K562 (cell line): ENCODE measurements around the gene CNTF. TPM values are rescaled to one million over a fixed set of nuclear protein-coding genes. Genes with fewer than 3 reads are reported as not detected.

Source experiments
- ATAC-seq: fragments of 200-7000 bp; cut with Tn5 transposase; 3 replicates; pipeline ENCODE4 v1.9.1; 2020; ENCODE audit warnings: moderate library complexity
- BruUV-seq: library from RNA; stranded (reverse); fragments of 400-500 nt; replicated peaks from 2 replicates; lab custom pipeline; 2021; lab: Mats Ljungman, UMichigan
- CTCF ChIA-PET: fragments of 300-600 bp; formaldehyde crosslinking; extraction: SDS; loops from one replicate; lab custom pipeline; 2021; ENCODE audit warnings: low intra/inter-chr PET ratio; lab: Yijun Ruan, JAX
- POLR2A ChIA-PET: fragments of 300-600, 350-650 bp; sonication (Branson Sonifier 250); formaldehyde crosslinking; extraction: SDS; loops from one replicate; lab custom pipeline; 2021; ENCODE audit warnings: antibody characterized with exemption, inconsistent platforms; lab: Yijun Ruan, JAX
- DNase-seq, 4 experiments: peaks; one replicate each; pipeline versions ENCODE4 v3.0.0 to v3.0.0-alpha.2; 2011 to 2018; ENCODE audit warnings: low spot score in 3 of 4, mixed read lengths in 3 of 4; ENCODE audit errors: extremely low read depth in 1 of 4
- FAIRE-seq: peaks from 2 replicates; lab custom pipeline; 2011; peaks lifted over from hg19 to GRCh38; lab: Jason Lieb, UNC
- H2AFZ ChIP-seq: 2 replicates; pipeline ENCODE4 v1.6.0; 2011; ENCODE audit warnings: low read depth, low read length, control low read depth, inconsistent platforms
- H3K27ac ChIP-seq: fragments of 200-600 bp; 3 replicates; pipeline ENCODE4 v1.8.0; 2011; ENCODE audit warnings: low read depth, mild to moderate bottlenecking, control low read depth, inconsistent platforms, low read length, moderate library complexity, mixed read lengths; ENCODE audit errors: extremely low read depth
- H3K27me3 ChIP-seq, 2 experiments: fragments of 300-600 bp in 1 of 2; 2 replicates in 1 of 2; 3 replicates in 1 of 2; pipeline versions ENCODE4 v1.6.0 to v1.8.0; 2011; ENCODE audit warnings: inconsistent platforms in 2 of 2, low read length in 2 of 2, mild to moderate bottlenecking in 1 of 2, mixed read lengths in 1 of 2, moderate library complexity in 1 of 2; ENCODE audit not compliant: control insufficient read depth in 2 of 2, insufficient read depth in 2 of 2
- H3K36me3 ChIP-seq: fragments of 300-600 bp; 3 replicates; pipeline ENCODE4 v1.8.0; 2011; ENCODE audit warnings: mild to moderate bottlenecking, low read length, inconsistent platforms; ENCODE audit not compliant: control insufficient read depth, insufficient read depth
- H3K4me1 ChIP-seq, 2 experiments: fragments of 200-600 bp in 1 of 2; replicated peaks in 1 of 2; 2 replicates in 1 of 2; 3 replicates in 1 of 2; pipeline versions ENCODE4 v1.5.1 to v1.8.0; 2011; ENCODE audit warnings: inconsistent platforms in 2 of 2, low read length in 2 of 2, mild to moderate bottlenecking in 1 of 2, mixed read lengths in 1 of 2, moderate library complexity in 1 of 2; ENCODE audit not compliant: control insufficient read depth in 2 of 2, insufficient read depth in 2 of 2
- H3K4me2 ChIP-seq: 2 replicates; pipeline ENCODE4 v1.6.1; 2011; ENCODE audit warnings: low read length, control low read depth, inconsistent platforms, mixed read lengths; ENCODE audit not compliant: insufficient read depth
- H3K4me3 ChIP-seq: fragments of 200-600 bp; sonication (generic), shearing (Covaris generic); 2 replicates; pipeline ENCODE4 v1.5.1; 2016; ENCODE audit warnings: control low read depth, inconsistent platforms
- H3K79me2 ChIP-seq: fragments of 200-600 bp; 3 replicates; pipeline ENCODE4 v1.8.0; 2011; ENCODE audit warnings: low read length, inconsistent platforms; ENCODE audit not compliant: control insufficient read depth, insufficient read depth
- H3K9ac ChIP-seq, 2 experiments: 2 replicates each; pipeline versions ENCODE4 v1.6.0 to v1.6.1; 2011; ENCODE audit warnings: low read depth in 2 of 2, low read length in 2 of 2, control low read depth in 1 of 2, inconsistent platforms in 1 of 2, mild to moderate bottlenecking in 1 of 2, mixed read lengths in 1 of 2; ENCODE audit not compliant: insufficient read depth in 1 of 2
- H3K9me1 ChIP-seq: one replicate; pipeline ENCODE4 v1.6.0; 2011; ENCODE audit warnings: inconsistent platforms, mild to moderate bottlenecking, low read length, moderate library complexity; ENCODE audit not compliant: control insufficient read depth, insufficient read depth
- H3K9me3 ChIP-seq: replicated peaks from 2 replicates; pipeline ENCODE4 v1.5.1; 2011; ENCODE audit warnings: low read depth, low read length, inconsistent platforms; ENCODE audit not compliant: control insufficient read depth, insufficient read depth
- H4K20me1 ChIP-seq: replicated peaks from 2 replicates; pipeline ENCODE4 v1.6.1; 2011; ENCODE audit warnings: low read length, inconsistent platforms, mixed read lengths; ENCODE audit not compliant: control insufficient read depth, insufficient read depth
- CTCF ChIP-seq, 3 experiments: IDR thresholded peaks in 2 of 3; conservative IDR thresholded peaks in 1 of 3; 2 replicates each; pipeline ENCODE4 v1.5.1; 2011 to 2012; ENCODE audit warnings: low read length in 3 of 3, mild to moderate bottlenecking in 3 of 3, control low read depth in 2 of 3, improper control_type of control experiment in 1 of 3, inconsistent platforms in 1 of 3, low read depth in 1 of 3, mixed read lengths in 1 of 3, moderate library complexity in 1 of 3; ENCODE audit not compliant: insufficient read depth in 2 of 3
- MGA ChIP-seq: fragments of 450-650 bp; IDR thresholded peaks from 2 replicates; pipeline ENCODE4 v1.6.1; 2016; ENCODE audit warnings: mild to moderate bottlenecking, moderate library complexity
- RAD21 ChIP-seq, 2 experiments: fragments of 250-450 bp in 1 of 2; fragments of 450-650 bp in 1 of 2; sonication (Bioruptor Pico) in 1 of 2; formaldehyde crosslinking in 1 of 2; IDR thresholded peaks in 1 of 2; conservative IDR thresholded peaks in 1 of 2; 2 replicates each; pipeline versions ENCODE4 v1.4.0 to v1.8.0; 2020 to 2022; ENCODE audit warnings: mild to moderate bottlenecking in 2 of 2, moderate library complexity in 1 of 2
- ZBTB17 ChIP-seq: fragments of 450-650 bp; formaldehyde crosslinking; IDR thresholded peaks from 2 replicates; pipeline ENCODE4 v1.4.0; 2020; ENCODE audit warnings: mild to moderate bottlenecking
- WGBS: fragments of 100-300 bp; shearing (Covaris generic); methylation state at CpG from one replicate; pipeline ENCODE4 v1.1.6; 2016; ENCODE audit warnings: low coverage, mixed read lengths; ENCODE audit not compliant: insufficient coverage; ENCODE audit errors: missing lambda C conversion rate; 5-methylcytosine and 5-hydroxymethylcytosine counted together
- in situ Hi-C: fragments of 300-500 bp; cut with MboI; formaldehyde crosslinking; loops from 4 replicates; pipeline ENCODE4 v1.15.0; 2018; ENCODE audit warnings: inconsistent platforms, mixed read lengths
- intact Hi-C: fragments of 100-400 bp; cut with micrococcal nuclease; formaldehyde crosslinking; loops from 2 replicates; pipeline ENCODE4 v1.14.2; 2022
- polyA plus RNA-seq, 8 experiments: library from polyadenylated mRNA; depleted of rRNA in 4 of 8; stranded (reverse) in 5 of 8; unstranded in 3 of 8; fragments of >200 nt; fragmentation: Nextera tagmentation in 2 of 8; fragmentation: Illumina TruSeq in 1 of 8; extraction: Ambion mirVana in 2 of 8; extraction: Trizol in 1 of 8; gene quantifications; 2 replicates each; pipeline versions ENCODE4 v1.2.1 to v1.2.3, GENCODE V29; 2011 to 2014; ENCODE audit warnings: inconsistent platforms in 1 of 8, missing spikeins in 1 of 8
- total RNA-seq, 7 experiments: library from RNA; depleted of rRNA in 6 of 7; stranded (reverse); fragments of >200 nt in 6 of 7; fragmentation: Illumina TruSeq in 2 of 7; extraction: Trizol in 2 of 7; gene quantifications; 2 replicates each; pipeline versions ENCODE4 v1.2.1 to v1.2.3, GENCODE V29; 2011 to 2021; ENCODE audit warnings: low replicate concordance in 1 of 7

CNTF gene
- total and polyA plus RNA-seq, 9 of the 15 experiments (the other 6 are each of a cell fraction or from before 2014, with no cell fraction given) = 0.17 to 5.0 (median 2.3) TPM

- peak in 2 of 4 experiments; percentile 24 to 39 for DNase-seq
- intact Hi-C loops = loop anchor here (1.0 to 10.0 kb wide), 3 partner anchors 152 to 418 kb away; no protein-coding TSS in a partner anchor
- Histone ChIP-seq H3K79me2 (no peaks in the 10 kb centered on the region), H4K20me1 (no peaks in the 10 kb centered on the region), H3K4me1 (no peaks in the 10 kb centered on the region), H3K27ac (no peak overlapping the region), H2AFZ (no peak overlapping the region), H3K36me3 (no peaks in the 10 kb centered on the region), H3K9ac (no peak overlapping the region), H3K27me3 (no peaks in the 10 kb centered on the region), H3K4me2 (no peak overlapping the region), H3K4me3 (no peak overlapping the region), H3K9me1 (no peaks in the 10 kb centered on the region), H3K9me3 (no peaks in the 10 kb centered on the region)
- peak; percentile 78 for ATAC-seq
- in situ Hi-C loops = loop anchor here (25.0 kb wide), 1 partner anchor 501 kb away; the partner anchor contains the start of gene FAM111A
- TF ChIP-seq RAD21 (CRISPR knock-in tag; conservative IDR thresholded peaks at IDR 0.05 in 1 of 2, IDR thresholded peaks at IDR 0.05 in 1 of 2) (peak; percentile 30 to 73; a peak in 2 of 4 replicates), CTCF (IDR thresholded peaks at IDR 0.05 in 2 of 3, conservative IDR thresholded peaks at IDR 0.05 in 1 of 3; ENCODE audit: insufficient read depth in 2 of 3, low read depth in 1 of 3, low read length in 3 of 3) (peak; percentile 17 to 47 (median 37); a peak in 4 of 6 replicates), MGA (no peak), ZBTB17 (CRISPR knock-in tag) (no peak)
- ChIA-PET POLR2A (no interaction called here), CTCF (interaction anchor here (1.1 kb wide), 1 partner anchor 152 kb away, joined by 6 read pairs; no protein-coding TSS in a partner anchor)
- peak; percentile 72 for FAIRE-seq
- 4% methylated on average over 3 of the region's 3 CpGs for WGBS
- no TSS peak for BruUV-seq
These were observed 14.1 kb downstream of the CNTF start for GRCh38 chr11:58636587-58636986.
